Measurements from ENCODE around the gene MYO5A.

DNA sequence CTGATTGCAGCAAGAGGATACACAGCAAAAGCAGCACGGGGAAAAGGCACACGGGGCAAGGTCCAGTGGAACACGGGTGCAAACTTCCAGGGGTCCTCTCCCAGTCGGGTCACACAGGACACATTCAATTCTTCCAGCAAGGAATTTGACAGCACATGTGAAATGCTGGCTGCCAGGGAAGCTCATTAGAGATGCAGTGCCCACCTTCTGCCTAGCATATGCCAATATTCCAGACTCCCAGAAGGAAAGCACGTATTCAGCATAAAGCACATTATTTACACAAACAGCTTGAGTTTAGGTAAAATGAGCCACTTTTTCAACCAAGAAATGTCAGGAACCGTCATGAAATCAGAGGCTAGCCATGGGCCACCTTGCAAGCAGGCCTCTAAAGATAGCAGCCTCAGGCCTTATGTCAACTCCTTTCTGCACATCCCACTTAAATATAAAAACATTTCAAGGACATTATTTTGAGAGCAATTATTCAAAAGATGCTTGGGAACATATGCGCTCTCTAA lies 252.4 kb downstream of the MYO5A start:
- TF ChIP-seq EZH2 (IDR thresholded peaks at IDR 0.05; ENCODE audit: borderline replicate concordance, control insufficient read depth, low read depth, low read length) (no peak), POLR2A (IDR thresholded peaks at IDR 0.05; ENCODE audit: low read depth, low read length) (no peak), ETV6 (conservative IDR thresholded peaks at IDR 0.05 in 1 of 2, IDR thresholded peaks at IDR 0.05 in 1 of 2; ENCODE audit: borderline replicate concordance in 1 of 2, low read depth in 1 of 2) (no peak), NFYA (IDR thresholded peaks at IDR 0.05; ENCODE audit: borderline replicate concordance, low read depth, low read length) (no peak), TAF1 (IDR thresholded peaks at IDR 0.05; ENCODE audit: borderline replicate concordance, low read depth, low read length) (no peak), NRF1 (conservative IDR thresholded peaks at IDR 0.05; ENCODE audit: low read depth, low read length) (no peak), JUND (IDR thresholded peaks at IDR 0.05; ENCODE audit: low read depth, low read length) (no peak), ZNF24 (IDR thresholded peaks at IDR 0.05) (no peak)
- TF ChIP-seq, protein P1, sequence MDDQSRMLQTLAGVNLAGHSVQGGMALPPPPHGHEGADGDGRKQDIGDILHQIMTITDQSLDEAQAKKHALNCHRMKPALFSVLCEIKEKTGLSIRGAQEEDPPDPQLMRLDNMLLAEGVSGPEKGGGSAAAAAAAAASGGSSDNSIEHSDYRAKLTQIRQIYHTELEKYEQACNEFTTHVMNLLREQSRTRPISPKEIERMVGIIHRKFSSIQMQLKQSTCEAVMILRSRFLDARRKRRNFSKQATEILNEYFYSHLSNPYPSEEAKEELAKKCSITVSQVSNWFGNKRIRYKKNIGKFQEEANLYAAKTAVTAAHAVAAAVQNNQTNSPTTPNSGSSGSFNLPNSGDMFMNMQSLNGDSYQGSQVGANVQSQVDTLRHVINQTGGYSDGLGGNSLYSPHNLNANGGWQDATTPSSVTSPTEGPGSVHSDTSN (IDR thresholded peaks at IDR 0.05; ENCODE audit: insufficient replicate concordance, low read depth, low read length) = no peak
- TF ChIP-seq, protein P2, sequence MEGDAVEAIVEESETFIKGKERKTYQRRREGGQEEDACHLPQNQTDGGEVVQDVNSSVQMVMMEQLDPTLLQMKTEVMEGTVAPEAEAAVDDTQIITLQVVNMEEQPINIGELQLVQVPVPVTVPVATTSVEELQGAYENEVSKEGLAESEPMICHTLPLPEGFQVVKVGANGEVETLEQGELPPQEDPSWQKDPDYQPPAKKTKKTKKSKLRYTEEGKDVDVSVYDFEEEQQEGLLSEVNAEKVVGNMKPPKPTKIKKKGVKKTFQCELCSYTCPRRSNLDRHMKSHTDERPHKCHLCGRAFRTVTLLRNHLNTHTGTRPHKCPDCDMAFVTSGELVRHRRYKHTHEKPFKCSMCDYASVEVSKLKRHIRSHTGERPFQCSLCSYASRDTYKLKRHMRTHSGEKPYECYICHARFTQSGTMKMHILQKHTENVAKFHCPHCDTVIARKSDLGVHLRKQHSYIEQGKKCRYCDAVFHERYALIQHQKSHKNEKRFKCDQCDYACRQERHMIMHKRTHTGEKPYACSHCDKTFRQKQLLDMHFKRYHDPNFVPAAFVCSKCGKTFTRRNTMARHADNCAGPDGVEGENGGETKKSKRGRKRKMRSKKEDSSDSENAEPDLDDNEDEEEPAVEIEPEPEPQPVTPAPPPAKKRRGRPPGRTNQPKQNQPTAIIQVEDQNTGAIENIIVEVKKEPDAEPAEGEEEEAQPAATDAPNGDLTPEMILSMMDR (IDR thresholded peaks at IDR 0.05 in 2 of 3, conservative IDR thresholded peaks at IDR 0.05 in 1 of 3; ENCODE audit: control insufficient read depth in 2 of 3, extremely low read depth in 1 of 3, insufficient read depth in 1 of 3, low read depth in 3 of 3, low read length in 3 of 3) = no peak
